Astrocyte of the cerebellum (primary cell): ENCODE data around the gene SLC12A4.

Experiments used
- DNase-seq: peaks from one replicate; pipeline ENCODE4 v3.0.0-alpha.2; 2011; ENCODE audit warnings: low read depth
- H3K4me3 ChIP-seq: 2 replicates; pipeline ENCODE4 v1.5.1; 2011; ENCODE audit warnings: mild to moderate bottlenecking, low read depth, low read length, moderate library complexity
- in situ Hi-C: cut with HindIII; loops from 2 replicates; pipeline ENCODE4 v1.10.0; 2017; ENCODE audit warnings: low sequenced_read_pairs
- TF ChIP-seq, protein P1 (sequence below): IDR thresholded peaks from 2 replicates; pipeline ENCODE4 v1.5.1; 2012; ENCODE audit warnings: low read length, low read depth, moderate library complexity, mild to moderate bottlenecking; ENCODE audit errors: missing control alignments

The SLC12A4 gene

DNA sequence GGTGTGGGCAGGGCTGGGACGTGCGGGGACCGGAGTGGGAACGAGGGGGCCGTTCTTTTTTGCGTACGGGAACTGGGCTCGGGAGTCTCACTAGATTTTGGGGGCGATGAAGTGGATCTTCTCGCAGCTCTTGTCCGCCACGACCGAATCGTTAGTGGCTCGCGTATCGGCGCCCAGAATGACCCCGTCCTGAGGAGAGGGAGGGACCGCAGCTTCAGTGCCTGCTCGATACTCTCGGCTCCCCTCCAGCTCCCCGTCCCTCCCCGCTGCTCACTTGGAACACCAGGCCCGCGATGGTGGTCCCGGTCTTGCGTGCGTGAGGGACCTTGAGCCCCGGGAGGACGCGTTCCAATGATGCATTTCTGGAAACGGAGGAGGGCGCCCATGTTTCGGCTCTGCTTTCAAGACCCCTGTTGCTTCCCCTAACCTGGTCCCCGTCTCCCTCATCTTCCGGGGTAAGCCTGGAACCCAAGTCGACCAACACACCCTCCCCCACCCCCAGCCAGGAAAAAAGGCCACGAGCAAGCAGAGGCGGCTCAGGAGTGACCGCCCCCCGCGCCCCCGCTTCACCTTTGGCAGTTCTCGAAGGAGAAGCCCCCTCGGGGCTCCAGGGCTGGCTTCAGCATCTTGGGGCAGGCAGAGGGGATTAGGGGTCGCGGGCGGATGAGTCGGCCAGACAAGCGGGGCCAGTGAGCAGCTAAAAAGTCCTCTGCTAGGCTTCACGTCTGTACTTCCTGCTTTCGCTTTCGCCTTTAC is 32.1 kb downstream of the SLC12A4 start, which contains the start of gene PSMB10:
PSMB10 (minus strand) TSS at position 727 of the 756 bp plus-strand sequence; CDS start at position 626, 101 bp downstream.
- peak; percentile 45 for DNase-seq
- in situ Hi-C loops = no loop called here
- TF ChIP-seq, protein P1, sequence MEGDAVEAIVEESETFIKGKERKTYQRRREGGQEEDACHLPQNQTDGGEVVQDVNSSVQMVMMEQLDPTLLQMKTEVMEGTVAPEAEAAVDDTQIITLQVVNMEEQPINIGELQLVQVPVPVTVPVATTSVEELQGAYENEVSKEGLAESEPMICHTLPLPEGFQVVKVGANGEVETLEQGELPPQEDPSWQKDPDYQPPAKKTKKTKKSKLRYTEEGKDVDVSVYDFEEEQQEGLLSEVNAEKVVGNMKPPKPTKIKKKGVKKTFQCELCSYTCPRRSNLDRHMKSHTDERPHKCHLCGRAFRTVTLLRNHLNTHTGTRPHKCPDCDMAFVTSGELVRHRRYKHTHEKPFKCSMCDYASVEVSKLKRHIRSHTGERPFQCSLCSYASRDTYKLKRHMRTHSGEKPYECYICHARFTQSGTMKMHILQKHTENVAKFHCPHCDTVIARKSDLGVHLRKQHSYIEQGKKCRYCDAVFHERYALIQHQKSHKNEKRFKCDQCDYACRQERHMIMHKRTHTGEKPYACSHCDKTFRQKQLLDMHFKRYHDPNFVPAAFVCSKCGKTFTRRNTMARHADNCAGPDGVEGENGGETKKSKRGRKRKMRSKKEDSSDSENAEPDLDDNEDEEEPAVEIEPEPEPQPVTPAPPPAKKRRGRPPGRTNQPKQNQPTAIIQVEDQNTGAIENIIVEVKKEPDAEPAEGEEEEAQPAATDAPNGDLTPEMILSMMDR = no peak
- peak within 1 kb of the TSS; percentile 77 for H3K4me3 ChIP-seq

- peak overlapping the region; percentile 77 for H3K4me3 ChIP-seq
- in situ Hi-C loops = no loop called here
- peak; percentile 80 for DNase-seq
- TF ChIP-seq, protein P1 = no peak
Measured at GRCh38 chr16:67935402-67936123, 32.9 kb downstream of the SLC12A4 start.

- TF ChIP-seq, protein P1 = no peak
- no peak for DNase-seq
- H3K4me3 ChIP-seq = peak overlapping the region; percentile 77
- in situ Hi-C loops = no loop called here
Measured at GRCh38 chr16:67935101-67935401, 33.4 kb downstream of the SLC12A4 start.

GRCh38 chr16:67934306-67935100 is 33.9 kb downstream of the SLC12A4 start:
- peak overlapping the region; percentile 77 for H3K4me3 ChIP-seq
- TF ChIP-seq, protein P1 = no peak
- in situ Hi-C loops = no loop called here
- DNase-seq = no peak

GRCh38 chr16:67933805-67934204 is 34.6 kb downstream of the SLC12A4 start:
- TF ChIP-seq, protein P1 = no peak
- H3K4me3 ChIP-seq = no peak overlapping the region
- DNase-seq = no peak
- in situ Hi-C loops = no loop called here

DNA sequence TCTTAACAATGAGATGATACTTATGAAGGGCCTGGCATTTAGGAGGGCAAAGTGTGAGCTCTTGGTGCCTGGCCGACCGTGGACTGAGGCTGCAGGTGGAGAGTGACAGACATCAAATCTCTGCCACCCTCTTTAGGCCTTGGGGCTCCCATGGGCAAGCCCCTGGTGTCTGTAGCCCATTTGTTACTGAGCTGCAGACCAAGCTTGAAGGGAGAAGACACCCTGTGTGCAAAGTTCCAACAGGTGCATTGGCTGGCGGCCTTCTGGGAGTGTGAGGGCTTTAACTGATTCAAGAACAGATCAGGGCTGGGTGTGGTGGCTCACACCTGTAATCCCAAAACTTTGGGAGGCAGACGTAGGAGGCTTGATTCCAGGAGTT is 36.0 kb downstream of the SLC12A4 start:
- no peak overlapping the region for H3K4me3 ChIP-seq
- in situ Hi-C loops = no loop called here
- TF ChIP-seq, protein P1 = no peak
- DNase-seq = no peak
